ENCODE measurements around the gene CDCA4. TPM values are rescaled to one million over a fixed set of nuclear protein-coding genes. Genes with fewer than 3 reads are reported as not detected.
A peak's percentile ranks its signal among the peaks of the same experiment; 100 is the strongest.
"Not testable (repeated sequence)": the region's sequence is repeated elsewhere in the genome, so short reads cannot be mapped to it uniquely, and the experiment has no call there.

Gene CDCA4
- polyA plus RNA-seq, 1 donor, result 23.0 TPM

GRCh38 chr14:105035616-105036015 is 14.7 kb upstream of the CDCA4 start:
- DNase-seq, result not testable (repeated sequence)

DNA sequence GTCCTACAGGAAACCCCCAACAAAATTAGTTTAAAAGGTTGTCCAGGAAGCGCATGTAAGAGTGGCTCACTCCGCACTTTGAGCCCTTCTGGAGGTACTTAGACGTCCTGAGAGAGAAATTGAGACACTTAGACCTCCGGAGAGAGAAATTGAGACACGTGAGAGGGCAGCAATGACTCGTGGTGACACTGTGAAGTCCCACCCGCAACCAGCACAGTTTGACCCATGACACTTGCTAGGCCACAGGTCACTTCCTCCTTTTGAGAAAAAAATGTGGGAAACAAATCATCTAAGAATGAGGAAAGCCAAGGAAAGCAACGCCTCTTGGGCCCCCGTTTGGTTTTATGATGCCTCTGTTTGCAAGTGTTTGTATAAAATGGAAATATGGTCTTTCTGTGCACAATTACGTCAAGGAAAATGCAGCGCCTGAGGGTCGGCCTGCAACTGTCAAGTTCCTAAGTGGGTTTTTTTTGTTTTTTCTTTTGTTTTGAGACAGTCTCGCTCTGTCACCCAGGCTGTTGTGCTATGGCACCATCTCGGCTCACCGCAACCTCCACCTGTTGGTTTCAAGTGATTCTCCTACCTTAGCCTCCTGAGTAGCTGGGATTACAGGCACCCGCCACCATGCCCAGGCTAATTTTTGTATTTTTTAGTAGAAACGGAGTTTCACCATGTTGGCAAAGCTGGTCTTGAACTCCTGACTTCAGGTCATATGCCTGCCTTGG is 13.6 kb upstream of the CDCA4 start:
- no peak for DNase-seq

DNA sequence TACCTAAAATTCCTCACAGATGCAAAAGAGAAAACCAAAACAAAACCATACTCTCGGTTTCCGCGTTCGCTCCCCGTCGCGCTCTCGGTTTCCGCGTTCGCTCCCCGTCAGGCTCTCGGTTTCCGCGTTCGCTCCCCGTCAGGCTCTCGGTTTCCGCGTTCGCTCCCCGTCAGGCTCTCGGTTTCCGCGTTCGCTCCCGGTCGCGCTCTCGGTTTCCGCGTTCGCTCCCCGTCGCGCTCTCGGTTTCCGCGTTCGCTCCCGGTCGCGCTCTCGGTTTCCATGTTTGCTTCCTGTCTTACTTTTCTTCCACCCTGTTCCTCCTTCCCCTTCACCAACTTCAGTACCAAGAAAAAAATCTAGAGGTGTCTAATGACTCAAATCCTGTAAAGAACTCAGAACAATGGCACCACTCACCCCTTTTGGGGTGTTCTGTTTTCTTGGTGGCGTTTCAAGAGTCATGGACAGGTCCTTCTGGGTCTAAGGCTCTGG is 12.6 kb upstream of the CDCA4 start:
- not testable (repeated sequence) for DNase-seq

DNA sequence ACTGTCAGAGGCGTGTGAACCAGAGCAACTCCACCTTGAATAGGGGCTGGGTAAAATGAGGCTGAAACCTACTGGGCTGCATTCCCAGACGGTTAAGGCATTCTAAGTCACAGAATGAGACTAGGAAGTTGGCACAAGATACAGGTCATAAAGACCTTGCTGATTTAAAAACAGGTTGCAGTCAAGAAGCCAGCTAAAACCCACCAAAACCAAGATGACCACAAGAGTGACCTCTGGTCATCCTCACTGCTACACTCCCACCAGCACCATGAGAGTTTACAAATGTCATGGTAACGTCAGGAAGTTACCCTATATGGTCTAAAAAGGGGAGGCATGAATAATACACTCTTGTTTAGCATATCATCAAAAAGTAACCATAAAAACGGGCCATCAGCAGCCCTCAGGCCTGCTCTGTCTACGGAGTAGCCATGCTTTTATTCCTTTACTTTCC is 11.6 kb upstream of the CDCA4 start:
- DNase-seq, result not testable (repeated sequence)

- DNase-seq, result no peak
Observed at GRCh38 chr14:105030836-105031396, 10.0 kb upstream of the CDCA4 start.

DNA sequence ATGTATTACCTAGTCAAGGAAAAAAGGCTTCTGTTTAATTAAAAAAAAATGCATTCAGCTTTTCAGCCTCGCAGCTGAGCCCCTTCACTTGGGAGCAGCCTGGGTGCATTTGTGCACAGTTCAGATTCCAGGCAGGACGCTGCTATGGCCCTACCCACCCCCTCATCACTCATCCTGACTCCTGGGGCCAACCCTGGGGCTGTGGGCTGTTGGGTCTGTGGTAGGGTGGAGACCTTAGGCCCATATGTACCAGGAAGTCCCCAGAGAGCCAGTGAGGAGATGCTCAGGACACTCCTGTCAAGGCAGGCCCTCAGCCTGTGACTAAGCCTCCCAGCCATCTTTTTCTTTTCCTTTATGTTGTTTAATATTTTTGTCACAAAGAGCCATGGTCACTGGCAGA is 9.3 kb upstream of the CDCA4 start:
- DNase-seq, result no peak

DNA sequence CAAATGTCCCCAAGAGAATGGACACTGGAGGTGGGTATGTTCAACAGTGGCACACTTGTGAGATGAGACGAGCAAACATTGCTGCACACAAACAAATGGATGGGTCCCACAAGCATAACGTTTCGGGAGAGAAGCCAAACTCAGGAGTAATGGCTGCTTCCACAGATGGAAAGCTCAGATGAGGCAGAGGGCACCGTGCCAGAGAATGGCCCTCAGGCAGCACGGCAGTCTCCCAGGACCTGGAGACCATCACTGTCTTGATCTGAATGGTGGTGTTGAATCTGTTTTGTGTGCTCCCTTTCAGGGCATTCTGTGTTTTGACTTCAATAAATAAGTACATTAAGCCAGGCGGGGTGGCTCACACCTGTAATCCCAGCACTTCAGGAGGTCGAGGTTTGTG is 8.5 kb upstream of the CDCA4 start:
- DNase-seq, result no peak

DNA sequence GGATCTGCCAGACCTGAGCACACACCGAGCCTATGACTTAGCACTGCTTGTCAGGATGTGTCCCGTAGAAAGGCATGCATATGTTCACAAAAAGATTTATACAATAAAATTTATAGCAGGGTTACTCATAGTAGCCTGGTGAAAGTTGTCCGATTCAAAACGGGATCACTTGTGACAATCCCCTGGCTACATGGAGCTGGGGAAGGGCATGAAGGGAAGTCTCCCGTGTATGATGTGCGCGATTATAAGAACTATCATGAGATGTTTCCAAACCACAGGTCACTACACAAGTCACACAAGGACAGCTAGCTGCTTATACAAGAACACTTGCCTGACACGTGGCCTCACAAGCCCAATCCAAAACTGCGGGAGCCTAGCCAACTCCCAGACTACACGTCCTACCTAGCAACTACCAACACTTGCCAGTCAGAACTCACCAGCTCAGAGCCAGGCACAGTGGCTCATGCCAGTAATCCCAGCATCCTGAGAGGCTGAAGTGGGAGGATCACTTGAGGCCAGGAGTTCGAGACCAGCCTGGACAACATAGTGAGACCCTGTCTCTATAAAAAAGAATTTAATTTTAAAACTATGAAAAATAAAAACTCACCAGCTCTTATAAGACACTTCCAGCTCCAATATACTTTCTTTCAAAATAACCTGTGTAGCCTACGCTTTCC is 7.5 kb upstream of the CDCA4 start:
- no peak for DNase-seq

DNA sequence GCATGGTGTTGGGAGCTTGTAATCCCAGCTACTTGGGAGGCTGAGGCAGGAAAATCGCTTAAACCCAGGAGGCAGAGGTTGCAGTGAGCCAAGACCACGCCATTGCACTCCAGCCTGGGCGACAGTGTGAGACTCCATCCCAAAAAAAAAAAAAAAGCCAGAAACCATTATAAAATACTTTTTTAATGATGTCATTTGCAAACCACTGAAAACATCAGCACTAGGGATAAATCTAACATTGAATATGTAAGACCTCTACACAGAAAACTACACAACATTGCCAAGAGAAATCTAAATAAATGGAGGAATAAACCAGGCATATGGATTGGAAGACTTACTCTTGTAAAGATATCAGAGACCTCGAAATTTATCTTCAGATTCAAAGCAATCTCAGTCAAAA is 6.8 kb upstream of the CDCA4 start:
- DNase-seq, result not testable (repeated sequence)

- no peak for DNase-seq
Observed at GRCh38 chr14:105026802-105027563, 6.1 kb upstream of the CDCA4 start.

GRCh38 chr14:105026033-105026785 is 5.3 kb upstream of the CDCA4 start:
- no peak for DNase-seq

GRCh38 chr14:105025429-105025828 is 4.5 kb upstream of the CDCA4 start:
- no peak for DNase-seq

- no peak for DNase-seq
Observed at GRCh38 chr14:105023791-105024480, 3.1 kb upstream of the CDCA4 start.

- DNase-seq, result no peak
Observed at GRCh38 chr14:105023144-105023543, 2.3 kb upstream of the CDCA4 start.

GRCh38 chr14:105022276-105022670 is 1.4 kb upstream of the CDCA4 start:
- no peak for DNase-seq

DNA sequence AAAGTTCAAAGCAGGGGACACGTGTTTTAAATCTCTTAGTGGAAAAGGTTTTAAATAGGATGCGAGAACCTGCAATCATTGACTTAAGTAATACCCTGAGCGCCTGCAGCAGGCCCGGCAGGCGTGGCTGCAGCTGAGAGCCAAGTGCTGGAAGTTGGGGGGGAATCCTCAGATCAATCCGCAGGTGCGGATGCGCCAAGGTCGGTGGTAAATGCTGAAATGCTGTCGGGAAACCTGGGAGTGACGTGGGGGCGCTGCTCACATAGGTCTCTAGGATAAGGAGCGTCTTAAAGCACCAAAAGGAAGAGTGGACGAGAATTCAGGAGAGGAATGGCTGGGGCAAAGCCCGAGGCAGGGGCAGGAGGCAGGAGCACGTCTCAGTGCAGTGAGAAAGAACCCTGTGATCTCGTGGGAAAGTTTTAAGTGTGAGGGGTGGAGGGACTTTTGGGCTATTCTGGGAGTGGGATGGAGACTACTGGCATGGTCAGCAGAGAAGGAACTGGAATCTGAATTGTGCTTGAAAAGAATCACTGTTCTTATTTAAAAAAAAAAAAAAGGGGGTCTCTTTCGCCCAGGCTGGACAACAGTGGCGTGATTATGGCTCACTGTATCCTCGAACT is 883 bp upstream of the CDCA4 start:
- DNase-seq, result peak; percentile 46

- peak; percentile 25 for DNase-seq
Observed at GRCh38 chr14:105019861-105020814, 745 bp downstream of the CDCA4 start.

GRCh38 chr14:105018414-105018813 is 2.5 kb downstream of the CDCA4 start:
- DNase-seq, result no peak

GRCh38 chr14:105015905-105016304 is 5.0 kb downstream of the CDCA4 start:
- no peak for DNase-seq
